ENCODE measurements around the gene PSORS1C1.
"Not testable (repeated sequence)": the region's sequence is repeated elsewhere in the genome, so short reads cannot be mapped to it uniquely, and the experiment has no call there.

PSORS1C1 gene

DNA sequence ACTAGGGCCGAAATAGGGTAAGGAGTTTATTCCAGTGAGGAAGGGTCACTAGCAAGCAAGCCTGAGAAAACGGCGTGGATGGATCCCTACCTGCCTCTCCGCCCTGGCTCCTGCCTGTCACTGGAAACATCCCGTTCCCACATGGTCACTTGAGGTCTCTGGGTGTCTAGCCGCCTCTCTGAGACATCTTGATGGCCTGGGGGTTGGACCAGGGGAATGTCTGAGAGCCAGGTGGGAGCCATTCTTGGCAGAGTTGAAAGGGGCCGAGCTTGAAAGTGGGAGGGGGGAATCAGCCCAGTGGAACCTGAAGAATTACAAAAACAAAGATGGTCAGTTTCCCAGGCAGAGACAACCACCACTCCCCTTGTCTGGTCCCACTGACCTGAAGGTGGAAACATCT, 42.0 kb downstream of the PSORS1C1 start:
- Histone ChIP-seq H3K36me3 (ENCODE audit: control insufficient read depth in 5 of 5, insufficient read depth in 5 of 5, low read length in 5 of 5) (peaks cover 0 to 17% (median 12%) of the 10 kb centered on the region in 5 donors), H3K27ac (ENCODE audit: low read depth, low read length) (no peak overlapping the region), H3K27me3 (ENCODE audit: control insufficient read depth in 5 of 5, insufficient read depth in 4 of 5, low read length in 5 of 5) (peaks cover 0 to 5% (median 0%) of the 10 kb centered on the region in 5 donors), H3K4me1 (ENCODE audit: control insufficient read depth in 5 of 5, insufficient read depth in 5 of 5, low read length in 5 of 5) (peaks cover 7 to 21% (median 17%) of the 10 kb centered on the region in 5 donors), H3K9me3 (ENCODE audit: control insufficient read depth in 5 of 5, low read length in 5 of 5) (no peaks in the 10 kb centered on the region), H3K4me3 (ENCODE audit: low read depth in 1 of 5, low read length in 5 of 5) (no peak overlapping the region), H3K9ac (ENCODE audit: low read length in 5 of 5) (peak overlapping the region in 1 of 5 donors; percentile 17)

DNA sequence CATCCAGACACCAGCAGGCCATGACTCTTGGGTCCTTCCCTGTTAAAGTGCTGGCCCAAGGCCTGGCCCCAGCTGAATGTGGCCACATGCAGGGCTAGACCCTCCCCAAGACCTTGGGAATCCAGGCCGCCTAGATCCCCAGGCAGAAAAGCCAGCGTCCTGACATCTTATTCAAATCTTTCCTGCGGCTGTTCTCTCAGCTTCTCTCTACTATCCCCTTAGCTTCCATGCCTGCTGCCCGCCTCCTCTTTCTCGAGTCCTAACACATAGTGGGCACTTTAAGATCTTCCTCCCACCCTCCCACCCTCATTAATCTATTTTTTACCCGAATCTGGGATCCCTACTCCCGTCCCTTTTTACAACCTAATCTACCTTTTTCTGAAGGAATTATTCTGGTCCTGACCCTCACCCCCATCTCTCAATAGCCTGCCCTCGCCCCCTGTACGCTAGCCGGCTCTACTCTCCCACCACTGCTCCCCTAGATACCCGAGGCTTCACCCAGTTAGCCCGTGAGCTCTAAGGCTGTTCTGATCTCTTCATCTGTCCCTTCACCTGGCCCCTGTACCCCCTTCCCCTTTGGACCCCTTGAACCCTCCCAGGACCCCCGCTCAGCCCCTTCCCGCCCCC, 43.0 kb downstream of the PSORS1C1 start, which contains the start of gene CCHCR1:
TSS of gene CCHCR1 (minus strand) at position 290 of the 627 bp plus-strand sequence. CDS start at position 88, 202 bp downstream.
- H3K9me3 ChIP-seq (ENCODE audit: control insufficient read depth in 5 of 5, low read length in 5 of 5), result no peaks in the 10 kb centered on the region
- H3K27me3 ChIP-seq (ENCODE audit: control insufficient read depth in 5 of 5, insufficient read depth in 4 of 5, low read length in 5 of 5), result peaks cover 0 to 5% (median 0%) of the 10 kb centered on the region in 5 donors
- peak within 1 kb of the TSS; percentile 30 for H3K27ac ChIP-seq (ENCODE audit: low read depth, low read length)
- H3K4me1 ChIP-seq (ENCODE audit: control insufficient read depth in 5 of 5, insufficient read depth in 5 of 5, low read length in 5 of 5), result peaks cover 7 to 21% (median 17%) of the 10 kb centered on the region in 5 donors
- peak within 1 kb of the TSS; percentile 73 to 89 (median 87) for H3K4me3 ChIP-seq (ENCODE audit: low read depth in 1 of 5, low read length in 5 of 5)
- H3K9ac ChIP-seq (ENCODE audit: low read length in 5 of 5), result peak within 1 kb of the TSS in 4 of 5 donors; percentile 74 to 84 (median 80)
- peaks cover 0 to 25% (median 12%) of the 10 kb centered on the region in 5 donors for H3K36me3 ChIP-seq (ENCODE audit: control insufficient read depth in 5 of 5, insufficient read depth in 5 of 5, low read length in 5 of 5)

DNA sequence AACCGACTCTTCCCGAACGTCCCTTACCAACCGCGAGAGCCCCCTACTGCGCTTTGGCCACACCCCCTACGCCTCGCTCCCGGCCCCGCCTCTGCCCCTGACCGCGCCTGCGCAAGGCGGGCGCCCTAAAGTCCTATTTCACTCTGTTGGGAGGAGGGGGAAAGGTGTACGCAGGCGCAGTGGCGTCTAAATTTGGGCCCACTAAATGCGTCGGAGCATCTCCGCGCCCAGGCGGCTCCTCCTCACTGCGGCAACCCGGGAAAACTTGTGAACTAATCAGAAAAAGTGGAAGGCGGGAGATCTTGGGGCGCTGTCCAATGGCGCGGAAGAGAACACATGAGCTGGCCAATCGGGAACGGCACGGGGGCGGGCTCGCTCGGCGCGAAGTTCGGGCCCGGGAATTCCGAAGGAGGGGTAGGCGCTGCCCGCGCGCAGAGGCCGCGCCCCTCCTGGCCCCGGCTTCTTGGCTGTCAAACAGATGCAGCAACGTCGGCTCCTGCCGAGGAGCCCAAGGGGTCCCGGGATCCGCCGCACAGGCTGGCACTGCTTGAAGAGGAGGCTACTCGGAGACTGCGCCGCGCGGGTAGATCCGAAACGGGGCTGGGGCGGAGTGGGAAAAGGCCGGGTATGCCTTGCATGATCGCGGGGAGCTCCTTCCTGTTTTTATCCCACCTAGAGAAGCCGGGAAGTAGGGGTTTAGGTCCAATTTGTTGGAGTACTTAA, 43.7 kb downstream of the PSORS1C1 start, which contains the start of gene TCF19:
TSS of gene TCF19 (plus strand) at position 450 of the 723 bp plus-strand sequence. CDS start 881 bp downstream, outside the sequence.
- H3K9ac ChIP-seq (ENCODE audit: low read length in 5 of 5), result peak within 1 kb of the TSS in 4 of 5 donors; percentile 74 to 84 (median 80)
- peaks cover 0 to 27% (median 13%) of the 10 kb centered on the region in 5 donors for H3K36me3 ChIP-seq (ENCODE audit: control insufficient read depth in 5 of 5, insufficient read depth in 5 of 5, low read length in 5 of 5)
- H3K27ac ChIP-seq (ENCODE audit: low read depth, low read length), result peak within 1 kb of the TSS; percentile 30
- H3K4me1 ChIP-seq (ENCODE audit: control insufficient read depth in 5 of 5, insufficient read depth in 5 of 5, low read length in 5 of 5), result peaks cover 7 to 21% (median 17%) of the 10 kb centered on the region in 5 donors
- no peaks in the 10 kb centered on the region for H3K9me3 ChIP-seq (ENCODE audit: control insufficient read depth in 5 of 5, low read length in 5 of 5)
- H3K4me3 ChIP-seq (ENCODE audit: low read depth in 1 of 5, low read length in 5 of 5), result peak within 1 kb of the TSS; percentile 73 to 89 (median 87)
- peaks cover 0 to 5% (median 0%) of the 10 kb centered on the region in 5 donors for H3K27me3 ChIP-seq (ENCODE audit: control insufficient read depth in 5 of 5, insufficient read depth in 4 of 5, low read length in 5 of 5)

DNA sequence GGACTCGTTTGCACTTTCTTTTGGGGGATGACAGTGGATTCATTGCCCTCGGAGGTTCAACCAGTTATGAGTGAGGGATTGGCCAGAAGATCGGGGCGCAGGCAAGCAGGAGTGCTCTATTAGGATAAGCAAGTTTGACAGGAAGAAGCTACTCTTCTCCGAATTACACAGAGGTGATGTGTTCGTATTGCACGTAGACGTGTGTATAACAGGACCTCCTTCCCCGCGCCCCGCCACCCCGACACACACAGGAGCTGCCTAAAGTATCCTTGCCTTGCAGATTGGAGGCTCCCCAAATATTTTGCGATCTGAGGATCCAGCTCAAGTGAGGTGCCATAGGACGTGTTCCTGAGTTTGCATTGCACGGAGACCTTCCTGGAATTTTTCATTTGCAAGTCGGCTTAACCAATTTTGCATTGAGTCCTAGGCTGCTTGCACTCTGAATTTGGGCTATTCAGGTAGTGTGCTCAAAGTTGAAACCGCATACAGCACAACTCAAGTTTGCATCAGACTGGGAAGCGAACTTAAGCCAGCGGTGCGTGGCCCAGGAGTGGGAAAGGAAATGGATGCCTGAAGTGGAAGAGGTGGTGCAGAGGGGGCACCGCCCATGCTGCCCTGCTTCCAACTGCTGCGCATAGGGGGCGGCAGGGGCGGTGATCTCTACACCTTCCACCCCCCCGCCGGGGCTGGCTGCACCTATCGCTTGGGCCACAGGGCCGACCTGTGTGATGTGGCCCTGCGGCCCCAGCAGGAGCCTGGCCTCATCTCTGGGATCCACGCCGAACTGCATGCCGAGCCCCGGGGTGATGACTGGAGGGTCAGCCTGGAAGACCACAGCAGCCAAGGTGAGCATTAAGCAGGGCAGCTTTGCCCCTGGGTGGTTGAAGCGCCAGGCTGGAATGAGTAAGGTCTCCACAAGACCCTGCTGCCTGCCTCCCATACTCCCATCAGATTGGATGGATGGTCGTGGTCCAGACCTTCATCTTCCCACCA, 44.6 kb downstream of the PSORS1C1 start:
- Histone ChIP-seq H3K9me3 (ENCODE audit: control insufficient read depth in 5 of 5, low read length in 5 of 5) (no peaks in the 10 kb centered on the region), H3K9ac (ENCODE audit: low read length in 5 of 5) (peak overlapping the region in 4 of 5 donors; percentile 53 to 84 (median 66)), H3K27me3 (ENCODE audit: control insufficient read depth in 5 of 5, insufficient read depth in 4 of 5, low read length in 5 of 5) (peaks cover 0 to 5% (median 0%) of the 10 kb centered on the region in 5 donors), H3K4me1 (ENCODE audit: control insufficient read depth in 5 of 5, insufficient read depth in 5 of 5, low read length in 5 of 5) (peaks cover 7 to 21% (median 17%) of the 10 kb centered on the region in 5 donors), H3K36me3 (ENCODE audit: control insufficient read depth in 5 of 5, insufficient read depth in 5 of 5, low read length in 5 of 5) (peaks cover 0 to 21% (median 13%) of the 10 kb centered on the region in 5 donors), H3K4me3 (ENCODE audit: low read depth in 1 of 5, low read length in 5 of 5) (peak overlapping the region; percentile 73 to 89 (median 86)), H3K27ac (ENCODE audit: low read depth, low read length) (no peak overlapping the region)

DNA sequence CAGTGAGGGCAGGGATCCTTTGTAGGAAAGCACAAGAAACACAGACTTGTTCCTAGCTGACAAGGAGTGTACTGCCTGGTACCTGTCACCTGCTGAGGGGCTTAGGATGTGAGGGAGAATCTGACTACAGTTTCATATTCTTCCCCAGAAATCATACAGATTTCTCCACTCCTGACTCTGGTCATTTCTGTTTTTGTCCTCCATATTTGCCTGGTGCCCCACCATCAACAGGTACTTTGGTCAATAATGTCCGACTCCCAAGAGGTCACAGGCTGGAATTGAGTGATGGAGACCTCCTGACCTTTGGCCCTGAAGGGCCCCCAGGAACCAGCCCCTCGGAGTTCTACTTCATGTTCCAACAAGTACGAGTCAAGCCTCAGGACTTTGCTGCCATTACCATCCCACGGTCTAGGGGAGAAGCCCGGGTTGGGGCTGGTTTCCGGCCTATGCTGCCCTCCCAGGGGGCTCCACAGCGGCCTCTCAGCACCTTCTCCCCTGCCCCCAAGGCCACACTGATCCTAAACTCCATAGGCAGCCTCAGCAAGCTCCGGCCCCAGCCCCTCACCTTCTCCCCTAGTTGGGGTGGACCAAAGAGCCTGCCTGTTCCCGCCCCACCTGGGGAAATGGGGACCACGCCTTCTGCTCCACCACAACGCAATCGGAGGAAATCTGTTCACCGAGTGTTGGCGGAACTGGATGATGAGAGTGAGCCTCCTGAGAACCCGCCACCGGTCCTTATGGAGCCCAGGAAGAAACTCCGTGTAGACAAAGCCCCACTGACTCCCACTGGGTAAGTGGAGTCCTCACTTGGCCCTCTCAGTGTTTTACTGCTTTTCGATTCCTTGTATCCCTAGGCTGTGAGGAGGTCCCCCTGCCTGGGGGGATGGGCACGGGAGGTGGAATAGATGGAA, 46.9 kb downstream of the PSORS1C1 start:
- no peak overlapping the region for H3K4me3 ChIP-seq (ENCODE audit: low read depth in 1 of 5, low read length in 5 of 5)
- peaks cover 7 to 21% (median 17%) of the 10 kb centered on the region in 5 donors for H3K4me1 ChIP-seq (ENCODE audit: control insufficient read depth in 5 of 5, insufficient read depth in 5 of 5, low read length in 5 of 5)
- H3K9me3 ChIP-seq (ENCODE audit: control insufficient read depth in 5 of 5, low read length in 5 of 5), result no peaks in the 10 kb centered on the region
- H3K27ac ChIP-seq (ENCODE audit: low read depth, low read length), result no peak overlapping the region
- peaks cover 0 to 5% (median 0%) of the 10 kb centered on the region in 5 donors for H3K27me3 ChIP-seq (ENCODE audit: control insufficient read depth in 5 of 5, insufficient read depth in 4 of 5, low read length in 5 of 5)
- H3K36me3 ChIP-seq (ENCODE audit: control insufficient read depth in 5 of 5, insufficient read depth in 5 of 5, low read length in 5 of 5), result peaks cover 0 to 14% (median 8%) of the 10 kb centered on the region in 5 donors
- no peak overlapping the region for H3K9ac ChIP-seq (ENCODE audit: low read length in 5 of 5)

DNA sequence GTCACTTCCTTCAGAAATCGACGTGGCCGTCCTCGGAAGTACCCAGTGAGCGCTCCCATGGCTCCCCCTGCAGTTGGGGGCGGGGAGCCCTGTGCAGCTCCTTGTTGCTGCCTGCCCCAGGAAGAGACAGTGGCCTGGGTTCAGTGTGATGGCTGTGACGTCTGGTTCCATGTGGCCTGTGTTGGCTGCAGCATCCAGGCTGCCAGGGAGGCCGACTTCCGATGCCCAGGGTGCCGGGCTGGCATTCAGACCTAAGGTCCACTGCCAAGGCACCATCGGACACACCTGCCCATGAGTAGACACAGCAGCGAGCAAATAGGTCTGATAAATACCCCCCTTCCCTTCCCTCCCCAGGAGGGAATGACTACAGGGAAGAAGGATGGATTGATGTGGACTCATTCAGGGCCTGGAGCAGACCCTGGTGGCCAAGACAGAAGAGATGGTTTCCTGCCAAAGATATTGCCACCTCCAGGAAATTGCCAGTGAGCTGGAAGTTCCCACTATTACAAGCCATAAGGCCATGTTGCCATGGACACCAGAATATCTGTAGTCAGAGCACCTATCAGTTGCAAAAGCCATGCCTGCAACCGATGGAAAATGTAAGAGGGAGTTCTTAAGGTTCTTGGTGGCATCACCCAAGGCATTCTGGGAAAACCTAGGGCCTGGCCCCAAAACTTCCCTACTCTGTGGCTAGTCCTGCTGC, 48.0 kb downstream of the PSORS1C1 start:
- Histone ChIP-seq H3K36me3 (ENCODE audit: control insufficient read depth in 5 of 5, insufficient read depth in 5 of 5, low read length in 5 of 5) (peaks cover 0 to 14% (median 8%) of the 10 kb centered on the region in 5 donors), H3K4me3 (ENCODE audit: low read depth in 1 of 5, low read length in 5 of 5) (no peak overlapping the region), H3K9me3 (ENCODE audit: control insufficient read depth in 5 of 5, low read length in 5 of 5) (no peaks in the 10 kb centered on the region), H3K4me1 (ENCODE audit: control insufficient read depth in 5 of 5, insufficient read depth in 5 of 5, low read length in 5 of 5) (peaks cover 5 to 14% (median 11%) of the 10 kb centered on the region in 5 donors), H3K9ac (ENCODE audit: low read length in 5 of 5) (no peak overlapping the region), H3K27ac (ENCODE audit: low read depth, low read length) (no peak overlapping the region), H3K27me3 (ENCODE audit: control insufficient read depth in 5 of 5, insufficient read depth in 4 of 5, low read length in 5 of 5) (peaks cover 0 to 5% (median 0%) of the 10 kb centered on the region in 5 donors)

DNA sequence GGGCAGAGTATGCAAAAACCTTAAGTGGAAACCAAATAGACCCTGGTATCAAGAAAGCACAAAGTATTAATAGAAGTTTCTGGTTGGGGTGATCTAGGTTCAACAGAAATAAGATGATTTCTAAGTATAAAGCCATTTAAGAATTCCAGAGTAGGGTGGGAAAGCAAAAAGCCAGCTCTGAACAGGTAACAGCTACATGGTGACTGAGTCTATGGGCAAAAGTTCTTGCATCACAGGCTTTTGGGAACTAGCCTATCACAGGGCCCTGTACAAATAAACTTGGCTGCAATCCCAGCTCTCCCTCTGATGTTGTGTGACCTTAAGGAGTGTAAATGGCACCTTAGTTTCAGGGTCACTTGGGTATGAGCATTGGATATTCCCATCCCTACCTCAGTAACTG, 49.3 kb downstream of the PSORS1C1 start:
- no peak overlapping the region for H3K4me3 ChIP-seq (ENCODE audit: low read depth in 1 of 5, low read length in 5 of 5)
- peaks cover 0 to 5% (median 0%) of the 10 kb centered on the region in 5 donors for H3K27me3 ChIP-seq (ENCODE audit: control insufficient read depth in 5 of 5, insufficient read depth in 4 of 5, low read length in 5 of 5)
- H3K4me1 ChIP-seq (ENCODE audit: control insufficient read depth in 5 of 5, insufficient read depth in 5 of 5, low read length in 5 of 5), result peaks cover 5 to 9% (median 7%) of the 10 kb centered on the region in 5 donors
- H3K9ac ChIP-seq (ENCODE audit: low read length in 5 of 5), result no peak overlapping the region
- H3K9me3 ChIP-seq (ENCODE audit: control insufficient read depth in 5 of 5, low read length in 5 of 5), result no peaks in the 10 kb centered on the region
- peaks cover 0 to 14% (median 8%) of the 10 kb centered on the region in 5 donors for H3K36me3 ChIP-seq (ENCODE audit: control insufficient read depth in 5 of 5, insufficient read depth in 5 of 5, low read length in 5 of 5)
- no peak overlapping the region for H3K27ac ChIP-seq (ENCODE audit: low read depth, low read length)

DNA sequence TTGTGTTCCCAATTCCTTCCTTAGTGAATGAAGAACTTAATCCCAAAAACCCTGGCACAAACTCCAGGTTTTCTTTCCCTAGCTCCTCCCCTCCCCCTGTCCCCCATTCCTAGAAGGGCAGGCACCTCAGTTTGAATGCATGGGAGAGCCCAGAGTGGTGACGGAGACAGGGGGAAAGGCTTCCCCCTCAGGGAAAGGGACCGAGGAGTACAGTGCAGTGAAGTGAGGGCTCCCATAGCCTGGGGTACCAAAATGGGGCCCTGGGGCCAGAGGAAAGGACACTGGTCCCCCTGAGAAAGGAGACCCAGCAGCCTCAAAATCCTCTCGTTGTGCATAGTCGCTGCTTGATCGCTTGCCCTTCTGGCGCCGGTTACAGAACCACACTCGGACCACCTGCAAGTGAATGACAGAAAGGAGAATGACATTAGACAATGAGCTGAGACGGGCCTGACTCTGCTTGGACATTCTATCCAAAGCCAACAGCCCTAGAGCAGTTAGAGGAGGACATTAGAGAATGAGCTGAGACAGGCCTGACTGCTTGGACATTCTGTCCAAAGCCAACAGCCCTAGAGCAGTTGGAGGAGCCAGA, 50.0 kb downstream of the PSORS1C1 start:
- H3K4me3 ChIP-seq (ENCODE audit: low read depth in 1 of 5, low read length in 5 of 5); H3K27me3 ChIP-seq (ENCODE audit: control insufficient read depth in 5 of 5, insufficient read depth in 4 of 5, low read length in 5 of 5); H3K27ac ChIP-seq (ENCODE audit: low read depth, low read length); H3K9me3 ChIP-seq (ENCODE audit: control insufficient read depth in 5 of 5, low read length in 5 of 5); H3K4me1 ChIP-seq (ENCODE audit: control insufficient read depth in 5 of 5, insufficient read depth in 5 of 5, low read length in 5 of 5); H3K9ac ChIP-seq (ENCODE audit: low read length in 5 of 5): not testable (repeated sequence)
- H3K36me3 ChIP-seq (ENCODE audit: control insufficient read depth in 5 of 5, insufficient read depth in 5 of 5, low read length in 5 of 5), result peaks cover 0 to 14% (median 8%) of the 10 kb centered on the region in 5 donors
